GM21515 (cell line): ENCODE results near the gene SNX10.

Source experiments
- ATAC-seq: cut with Tn5 transposase; IDR thresholded peaks from one replicate; pipeline ENCODE4 v1.9.1; 2021; ENCODE audit not compliant: unreplicated experiment

Gene SNX10

DNA sequence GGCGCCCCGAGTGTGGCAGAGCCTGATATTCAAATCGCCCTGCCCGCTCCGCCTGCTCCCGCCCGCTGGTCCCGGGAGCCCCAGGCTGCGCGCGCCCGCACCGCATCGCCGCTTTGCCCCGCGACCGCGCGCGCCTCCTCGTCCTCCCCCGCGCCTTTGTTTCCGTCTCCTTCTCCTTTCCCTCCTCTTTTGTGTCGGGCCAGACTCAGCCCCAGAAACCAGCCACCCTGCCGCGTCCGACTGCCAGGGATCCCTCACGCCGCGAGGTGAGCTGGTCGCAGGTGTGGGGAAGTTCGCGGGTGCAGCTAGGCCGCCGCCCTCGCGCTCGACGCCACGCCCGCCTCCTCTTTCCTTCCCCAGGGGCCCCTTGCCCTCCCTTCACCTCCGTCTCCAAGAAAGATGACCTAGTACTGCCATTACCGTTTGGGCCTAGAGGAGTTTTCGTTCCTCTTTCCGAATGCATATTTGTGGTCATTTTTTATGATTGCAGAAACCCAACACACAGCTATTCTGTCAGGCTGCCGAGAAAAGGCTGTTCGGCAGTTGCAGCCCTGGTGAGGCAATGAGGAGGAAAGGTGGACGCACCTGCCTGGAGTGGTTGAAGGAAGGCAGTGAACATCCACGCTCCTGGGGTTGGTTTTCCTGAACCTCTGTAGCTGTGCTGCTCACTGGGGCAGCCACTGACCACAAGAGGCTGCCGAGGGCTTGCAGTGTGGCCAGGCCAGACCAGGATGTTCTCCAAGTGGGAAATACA is 107.3 kb downstream of the SNX10 start:
- peak; percentile 89 for ATAC-seq

- ATAC-seq = no peak
These were observed 108.1 kb downstream of the SNX10 start for GRCh38 chr7:26399736-26400135.

GRCh38 chr7:26403640-26404039 is 112.0 kb downstream of the SNX10 start:
- no peak for ATAC-seq

DNA sequence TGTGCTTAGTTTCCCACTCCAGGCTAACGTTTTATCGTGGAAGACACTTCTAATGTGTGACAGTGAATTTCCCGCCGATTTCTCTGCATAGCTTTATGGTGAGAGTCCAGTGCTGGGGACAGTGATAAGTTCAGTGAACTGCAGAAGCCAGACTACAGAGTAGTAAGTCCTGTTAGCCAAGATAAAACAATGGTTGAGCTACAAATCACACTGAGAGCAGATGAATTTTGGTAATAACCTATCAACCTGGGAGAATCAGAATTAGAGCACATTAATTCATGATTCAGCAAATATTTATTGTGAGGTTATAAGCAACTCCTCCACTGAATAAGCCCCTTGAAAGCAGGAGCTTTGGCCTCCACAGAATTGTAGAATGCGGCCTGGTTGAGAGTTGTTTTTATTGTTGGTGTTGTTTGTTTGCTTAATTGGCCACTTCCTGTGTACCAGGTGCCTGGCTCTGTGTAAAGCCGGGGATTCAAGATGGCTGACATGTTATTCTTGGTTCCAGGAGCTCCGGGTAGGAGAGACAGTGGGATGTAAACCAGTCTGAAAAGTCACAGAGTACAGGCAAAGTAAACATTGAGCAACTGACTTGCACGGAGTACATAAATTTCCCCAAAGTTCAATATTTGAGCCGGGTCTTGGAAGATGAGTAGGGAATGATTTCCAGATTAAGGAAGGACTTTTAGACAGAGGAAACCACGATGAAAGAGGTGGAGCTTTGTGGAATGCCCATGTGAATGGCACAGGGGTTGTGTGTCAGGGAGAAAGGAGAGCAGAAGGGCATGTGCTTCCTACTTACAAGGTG is 112.7 kb downstream of the SNX10 start:
- no peak for ATAC-seq

DNA sequence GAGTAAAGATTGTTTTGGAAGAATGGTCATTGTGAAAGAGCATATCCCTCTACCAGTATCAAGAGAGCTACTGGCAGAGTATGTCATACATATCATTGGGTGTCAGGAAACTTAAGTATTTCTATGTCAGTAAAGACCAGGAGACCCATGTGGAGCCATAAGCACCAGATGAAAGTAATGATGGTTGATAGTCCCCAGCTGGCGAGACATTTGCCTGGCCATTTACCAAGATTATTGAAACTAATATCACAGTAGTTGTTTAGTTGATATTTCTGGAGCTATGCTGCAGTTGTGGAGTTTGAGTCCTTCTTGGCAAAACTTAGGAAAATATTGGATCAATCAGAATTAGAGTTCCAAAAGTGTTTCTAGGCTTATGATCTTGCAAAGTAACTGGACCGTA is 114.8 kb downstream of the SNX10 start:
- no peak for ATAC-seq

- ATAC-seq = no peak
These were observed 118.2 kb downstream of the SNX10 start for GRCh38 chr7:26409661-26410547.

DNA sequence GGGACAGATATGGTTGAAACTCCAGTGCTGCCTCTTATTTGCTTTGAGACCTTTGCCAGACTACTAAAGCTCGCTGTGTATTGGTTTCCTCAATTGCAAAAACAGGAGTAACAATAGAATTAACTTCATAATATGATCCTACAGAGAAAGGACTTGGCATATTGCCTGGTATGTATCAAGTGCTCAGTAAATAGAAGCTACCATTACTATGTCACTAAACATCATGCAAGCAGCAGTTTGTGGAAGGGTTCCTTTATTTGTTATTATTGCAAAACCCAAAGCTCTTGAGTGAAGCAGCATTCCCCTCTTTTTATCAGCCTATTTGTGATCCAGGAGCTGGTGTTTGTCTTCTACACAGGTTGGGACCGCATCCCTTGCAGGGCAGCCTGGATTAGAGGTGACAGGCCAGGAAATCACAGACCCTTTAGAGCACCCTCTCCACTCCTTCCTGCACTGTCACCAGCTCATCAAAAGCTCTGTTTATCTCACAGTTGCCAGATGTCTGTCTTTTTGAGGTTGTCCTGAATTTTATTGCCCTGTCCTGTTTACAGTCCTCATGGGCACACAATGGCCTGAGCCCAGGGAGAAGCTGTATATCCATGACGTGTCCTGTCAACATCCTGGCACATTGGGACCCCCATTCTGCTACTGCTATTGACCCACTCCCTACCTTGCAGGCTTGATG is 121.5 kb downstream of the SNX10 start:
- ATAC-seq = no peak

GRCh38 chr7:26416004-26416403 is 124.3 kb downstream of the SNX10 start:
- no peak for ATAC-seq

GRCh38 chr7:26417911-26418413 is 126.3 kb downstream of the SNX10 start:
- no peak for ATAC-seq

GRCh38 chr7:26419198-26419597 is 127.5 kb downstream of the SNX10 start:
- no peak for ATAC-seq

GRCh38 chr7:26420422-26421019 is 128.9 kb downstream of the SNX10 start:
- ATAC-seq = no peak

DNA sequence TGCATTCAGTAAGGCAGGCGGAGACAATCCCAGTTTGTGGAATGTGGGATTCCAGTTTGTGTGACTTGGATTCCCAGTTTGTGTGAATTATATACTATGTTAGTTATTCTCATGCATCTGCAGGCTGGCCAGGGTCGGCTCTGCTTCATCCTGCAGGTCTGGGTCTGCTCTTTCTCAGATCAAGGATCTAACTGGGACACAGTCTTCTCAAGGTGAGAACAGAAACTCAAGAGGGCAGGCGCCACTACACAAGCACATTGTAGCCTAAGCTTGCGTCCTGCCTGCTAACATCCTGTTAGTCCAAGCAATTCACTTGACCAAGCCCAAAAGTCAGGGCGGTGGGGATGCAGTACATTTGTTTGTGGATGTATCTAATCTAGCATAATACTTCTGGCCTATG is 131.1 kb downstream of the SNX10 start:
- ATAC-seq = no peak

DNA sequence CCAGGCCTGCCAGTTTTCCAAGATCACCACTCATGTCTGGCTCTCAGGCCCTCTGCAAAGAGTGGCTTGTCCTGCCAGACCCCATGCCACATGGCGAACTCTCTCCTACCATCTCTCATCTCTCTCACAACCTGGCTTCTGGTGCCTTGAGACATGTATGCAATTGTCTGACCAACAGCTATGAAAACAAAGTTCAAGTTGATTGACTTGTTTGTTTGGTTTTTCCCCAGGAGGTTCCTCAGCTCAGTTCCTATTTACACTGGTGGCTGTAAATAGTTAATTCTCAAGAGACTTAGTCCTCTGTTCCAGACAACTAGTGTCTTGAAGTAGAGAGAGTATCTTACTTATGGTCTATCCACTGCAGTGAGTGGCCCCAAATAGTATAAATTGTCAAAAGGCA is 131.8 kb downstream of the SNX10 start:
- no peak for ATAC-seq
